ENCODE results near the gene LGALS14. TPM values are rescaled to one million over a fixed set of nuclear protein-coding genes. Genes with fewer than 3 reads are reported as not detected.

Gene LGALS14
- total RNA-seq, 1 donor from 2014 or later: not detected

DNA sequence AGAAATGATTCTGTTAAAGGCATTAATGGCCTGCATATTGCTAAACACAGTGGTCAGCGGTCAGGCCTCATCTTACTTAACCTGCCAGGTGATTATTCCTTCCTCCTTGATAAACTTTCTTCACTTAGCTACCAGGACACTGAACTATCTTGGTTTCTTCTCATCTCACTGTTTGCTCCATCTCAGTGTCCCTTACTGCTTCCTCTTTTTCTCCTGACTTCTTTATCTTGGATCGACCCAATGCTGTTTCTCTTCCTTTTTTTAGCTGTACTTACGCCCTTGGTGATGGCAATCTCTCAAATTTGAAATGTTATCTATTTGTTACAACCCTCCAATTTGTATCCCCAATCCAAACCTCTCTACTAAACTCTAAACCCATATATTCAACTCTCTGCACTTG lies 41.4 kb downstream of the LGALS14 start:
- intact Hi-C loops (cut with micrococcal nuclease): no loop called here

DNA sequence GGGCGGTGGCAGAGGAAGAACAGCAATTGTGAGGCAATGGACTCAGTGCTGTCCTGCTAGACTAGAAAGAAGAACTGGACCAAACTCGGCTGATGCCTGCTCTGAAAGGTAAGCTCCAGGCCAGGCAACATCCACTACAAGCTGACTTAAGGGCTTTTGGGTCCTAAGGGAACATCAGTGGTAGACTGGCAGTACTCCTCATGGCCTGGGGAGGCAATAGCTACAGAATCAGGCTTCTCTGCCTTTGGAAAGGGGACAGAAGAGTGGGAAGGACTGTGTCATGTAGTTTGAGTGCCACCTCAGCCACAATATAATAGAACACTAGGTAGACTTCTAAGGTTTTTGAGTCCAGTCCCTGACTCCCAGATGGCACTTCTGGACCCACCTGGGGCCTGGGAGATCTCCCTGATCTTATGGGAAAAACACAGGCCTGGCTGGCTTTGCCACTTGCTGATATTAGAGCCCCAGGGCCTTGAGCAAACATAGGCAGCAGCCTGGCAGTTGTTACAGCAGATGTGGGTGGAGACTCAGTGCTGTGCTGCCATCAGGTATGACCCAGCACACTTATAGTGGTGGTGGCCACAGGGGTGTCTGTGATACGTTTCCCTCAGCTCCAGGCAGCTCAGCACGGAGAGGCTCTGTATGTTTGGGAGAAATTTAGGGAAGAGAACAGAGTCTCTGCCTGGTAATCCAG lies 42.7 kb downstream of the LGALS14 start:
- intact Hi-C loops (cut with micrococcal nuclease): no loop called here

DNA sequence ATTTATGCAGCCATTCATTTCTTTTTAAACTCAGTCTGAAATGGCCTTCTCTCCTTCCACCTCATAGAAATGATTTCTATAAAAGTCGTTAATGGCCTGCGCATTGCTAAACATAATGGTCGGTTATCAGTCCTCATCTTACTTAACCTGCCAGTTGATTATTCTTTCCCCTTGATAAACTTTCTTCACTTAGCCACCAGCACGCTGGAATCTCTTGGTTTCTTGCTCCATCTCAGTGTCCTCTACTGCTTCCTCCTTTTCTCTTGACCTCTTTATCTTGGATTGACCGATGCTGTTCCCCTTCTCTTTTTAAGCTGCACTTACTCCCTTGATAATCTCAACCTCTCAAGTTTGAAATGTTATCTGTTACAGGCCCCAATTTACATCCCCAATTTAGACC lies 45.7 kb downstream of the LGALS14 start:
- intact Hi-C loops (cut with micrococcal nuclease): no loop called here

DNA sequence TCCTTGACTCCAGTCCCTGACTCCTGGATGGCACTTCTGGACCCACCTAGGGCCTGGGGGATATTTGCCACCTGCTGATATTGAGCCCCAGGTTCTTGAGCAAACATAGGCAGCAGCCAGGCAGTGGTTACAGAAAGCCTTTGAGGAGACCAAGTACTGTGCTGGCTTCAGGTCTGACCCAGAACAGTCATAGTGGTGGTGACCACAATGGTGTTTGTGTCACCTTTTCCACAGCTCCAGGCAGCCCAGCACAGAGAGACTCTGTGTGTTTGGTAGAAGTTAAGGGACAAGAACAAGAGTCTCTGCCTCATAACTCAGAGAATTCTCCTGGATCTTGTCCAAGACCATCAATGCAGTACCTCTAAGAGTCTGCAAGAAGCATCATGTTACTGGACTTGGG lies 48.1 kb downstream of the LGALS14 start:
- intact Hi-C loops (cut with micrococcal nuclease): no loop called here

DNA sequence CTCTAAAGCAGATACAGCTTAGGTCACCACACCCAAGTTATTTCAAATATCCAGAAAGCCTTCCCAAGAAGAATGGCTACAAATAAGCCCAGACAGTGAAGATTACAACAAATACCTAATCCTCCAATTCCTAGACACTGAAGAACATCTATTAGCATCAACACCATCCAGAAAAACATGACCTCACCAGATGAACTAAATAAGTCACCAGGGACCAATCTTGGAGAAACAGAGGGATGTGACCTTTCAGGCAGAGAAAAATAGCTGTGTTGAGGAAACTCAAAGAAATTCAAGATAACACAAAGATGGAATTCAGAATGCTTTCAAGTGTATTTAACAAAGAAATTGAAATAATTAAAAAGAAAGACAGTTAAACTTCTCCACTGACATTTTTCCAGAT lies 48.5 kb downstream of the LGALS14 start:
- intact Hi-C loops (cut with micrococcal nuclease): no loop called here

DNA sequence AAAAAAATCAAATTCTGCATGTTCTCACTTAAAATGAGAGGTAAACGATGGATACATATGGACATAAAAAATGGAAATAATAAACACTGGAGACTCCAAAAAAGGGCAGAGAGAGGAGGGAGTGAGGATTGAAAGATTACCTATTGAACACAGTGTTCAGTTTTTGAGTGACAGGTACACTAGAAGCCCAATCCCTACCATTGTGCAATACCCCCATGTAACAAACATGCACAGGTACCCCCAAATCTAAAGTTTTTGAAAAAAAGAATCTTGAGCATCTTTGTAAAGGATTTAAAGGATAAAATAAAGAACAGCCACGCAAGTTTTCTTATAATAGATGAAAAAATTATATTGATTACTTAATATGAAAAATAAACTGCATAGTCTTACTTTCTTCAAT lies 50.3 kb downstream of the LGALS14 start:
- intact Hi-C loops (cut with micrococcal nuclease): no loop called here

DNA sequence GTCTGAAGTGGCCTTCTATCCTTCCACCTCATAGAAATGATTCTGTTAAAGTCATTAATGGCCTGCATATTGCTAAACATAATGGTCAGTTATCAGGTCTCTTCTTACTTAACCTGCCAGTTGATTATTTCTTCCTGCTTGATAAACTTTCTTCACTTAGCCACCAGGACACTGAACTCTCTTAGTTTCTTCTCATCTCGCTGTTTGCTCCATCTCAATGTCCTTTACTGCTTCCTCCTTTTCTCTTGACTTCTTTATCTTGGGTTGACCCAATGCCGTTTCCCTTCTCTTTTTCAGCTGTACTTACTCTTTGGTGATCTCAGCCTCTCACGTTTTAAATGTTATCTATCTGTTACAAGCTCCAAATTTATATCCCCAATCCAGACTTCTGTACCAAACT lies 50.7 kb downstream of the LGALS14 start:
- intact Hi-C loops (cut with micrococcal nuclease): no loop called here

Other genes with a start within 250 kb of the LGALS14 start
- gene TIMM50, start 223.6 kb upstream of the LGALS14 start, total RNA-seq: 65.1 and 69.0 TPM in 2 replicates
- 0.45 and 0.73 TPM in 2 replicates for gene DLL3, start 205.5 kb upstream of the LGALS14 start, total RNA-seq
- gene SELENOV, start 189.3 kb upstream of the LGALS14 start, total RNA-seq: not detected in 2 replicates
- gene EID2B, start 171.6 kb upstream of the LGALS14 start, total RNA-seq: 2.9 and 3.8 TPM in 2 replicates
- gene EID2, start 164.3 kb upstream of the LGALS14 start, total RNA-seq: 14.3 and 15.8 TPM in 2 replicates
- not detected in 2 replicates for gene LGALS13, start 102.0 kb upstream of the LGALS14 start, total RNA-seq
- not detected in 2 replicates for gene LGALS16, start 48.6 kb upstream of the LGALS14 start, total RNA-seq
- gene CLC, start 33.5 kb downstream of the LGALS14 start, total RNA-seq: 1.6 and 1.9 TPM in 2 replicates
- gene LEUTX, start 74.4 kb downstream of the LGALS14 start, total RNA-seq: not detected in 2 replicates
- gene DYRK1B, start 129.7 kb downstream of the LGALS14 start, total RNA-seq: 5.7 and 5.9 TPM in 2 replicates
- 375 and 397 TPM in 2 replicates for gene FBL, start 141.9 kb downstream of the LGALS14 start, total RNA-seq
- gene FCGBP, start 230.2 kb downstream of the LGALS14 start, total RNA-seq: 7.3 and 7.4 TPM in 2 replicates

All from T-helper 2 cell treated with Interferon-gamma antibody and Interleukin-4, amounts not matched to agents 100 ng/mL and 5 ng/mL, for 36 hours (primary cell).